HG02885 (cell line): ENCODE data around the gene ANKS1B.
"Not testable (repeated sequence)": the region's sequence is repeated elsewhere in the genome, so short reads cannot be mapped to it uniquely, and the experiment has no call there.

Experiments
- ATAC-seq: cut with Tn5 transposase; IDR thresholded peaks from one replicate; pipeline ENCODE4 v1.9.1; 2021; ENCODE audit warnings: mild to moderate bottlenecking; ENCODE audit not compliant: unreplicated experiment, poor library complexity

Gene ANKS1B

DNA sequence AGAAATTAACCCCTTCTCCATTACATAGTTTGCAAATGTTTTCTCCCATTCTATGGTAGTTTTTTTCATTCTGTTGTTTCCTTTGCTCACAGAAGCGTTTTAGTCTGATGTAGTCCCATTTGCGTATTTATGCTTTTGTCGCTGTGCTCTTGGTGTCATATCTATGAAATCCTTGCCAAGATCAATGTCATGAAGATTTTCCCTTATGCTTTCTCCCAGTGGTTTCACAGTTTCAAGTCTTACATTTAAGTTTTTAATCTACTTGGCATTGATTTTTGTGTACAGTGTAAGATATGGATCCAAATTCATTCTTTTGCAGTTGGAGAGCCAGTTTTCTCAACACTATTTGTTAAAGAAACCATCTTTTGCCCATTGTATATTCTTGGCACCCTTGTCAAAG, 982.0 kb downstream of the ANKS1B start:
- ATAC-seq, result no peak

DNA sequence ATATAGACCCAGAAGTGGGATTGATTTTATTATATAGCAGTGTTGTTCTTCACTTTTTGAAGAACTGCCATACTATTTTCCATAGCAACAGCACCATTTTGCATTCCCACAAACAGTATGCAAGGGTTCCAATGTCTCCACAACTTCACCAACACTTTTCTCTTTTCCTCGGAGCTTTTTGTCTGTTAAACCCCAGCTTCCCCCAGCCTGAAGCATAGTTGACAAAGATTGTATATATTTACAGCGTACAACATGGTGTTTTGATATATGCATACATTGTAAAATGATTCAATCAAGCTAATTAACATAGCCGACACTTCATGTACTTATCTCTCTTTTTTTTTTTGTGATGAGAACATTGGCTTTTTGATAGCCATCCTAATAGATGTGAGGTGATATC, 982.6 kb downstream of the ANKS1B start:
- no peak for ATAC-seq

DNA sequence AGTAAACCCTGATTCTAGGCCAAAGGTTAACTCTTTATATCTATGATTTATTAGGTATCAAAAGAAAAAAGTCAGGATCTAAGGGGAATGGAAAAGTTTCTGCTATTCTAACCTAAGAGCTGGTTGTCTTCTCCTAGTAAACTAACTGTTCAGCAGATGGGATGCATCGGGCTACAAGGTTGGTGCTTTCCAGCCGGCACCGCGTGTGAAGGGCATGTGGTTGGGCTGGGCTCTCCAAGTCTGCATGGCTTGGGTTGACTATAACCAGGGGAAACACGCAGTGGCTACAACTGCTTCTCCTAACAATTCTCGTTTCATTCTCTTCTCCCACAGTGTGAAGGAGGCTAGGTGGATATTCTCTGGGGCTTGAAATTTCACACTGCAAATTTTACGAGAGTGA, 985.2 kb downstream of the ANKS1B start:
- ATAC-seq, result no peak

DNA sequence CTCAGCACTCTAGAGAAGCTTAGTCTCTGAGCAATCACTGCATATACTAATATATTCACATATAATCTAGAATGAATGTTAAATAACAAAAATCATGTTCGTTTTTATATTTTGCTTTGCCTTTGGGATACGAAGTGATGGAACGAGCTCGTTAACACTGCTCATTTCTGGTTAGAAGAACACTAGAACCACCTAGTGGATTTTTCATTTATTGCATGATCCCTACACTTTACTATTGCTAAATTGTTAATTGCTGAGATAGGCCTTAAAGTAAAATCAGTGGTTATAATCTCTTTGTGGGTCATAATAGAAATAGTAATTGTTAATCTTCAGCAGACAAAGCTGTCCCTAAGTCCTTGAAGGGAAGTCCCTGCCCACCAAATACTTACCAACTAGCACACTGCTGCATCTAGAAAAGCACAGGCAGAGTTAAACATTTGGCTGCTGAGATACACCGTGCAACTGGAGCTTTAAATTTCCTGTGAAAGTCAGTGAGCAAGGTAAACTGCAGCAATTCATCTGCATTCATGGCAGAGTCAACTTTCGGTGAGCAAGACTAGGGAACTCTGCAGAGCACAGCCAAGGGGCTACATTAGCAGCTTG, 985.9 kb downstream of the ANKS1B start:
- ATAC-seq, result peak; percentile 93

DNA sequence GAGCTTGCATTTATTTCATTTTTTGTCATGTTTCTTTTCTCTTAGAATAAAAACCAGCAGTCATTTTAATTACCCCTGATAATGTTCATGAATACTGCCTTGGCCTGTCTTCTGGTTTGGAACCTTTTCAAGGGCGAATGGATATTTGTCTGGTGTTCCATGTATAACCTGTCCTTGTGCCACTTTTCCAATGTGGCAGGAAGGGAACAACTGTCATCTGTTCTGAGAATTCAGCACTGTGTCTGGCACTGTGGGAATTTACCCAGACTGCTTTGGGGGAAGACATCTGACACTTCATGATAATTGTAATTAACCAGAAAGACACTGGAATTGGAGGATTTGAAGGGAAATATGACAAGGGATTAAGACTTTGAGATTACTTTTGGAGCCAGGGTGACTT, 986.8 kb downstream of the ANKS1B start:
- ATAC-seq, result no peak

DNA sequence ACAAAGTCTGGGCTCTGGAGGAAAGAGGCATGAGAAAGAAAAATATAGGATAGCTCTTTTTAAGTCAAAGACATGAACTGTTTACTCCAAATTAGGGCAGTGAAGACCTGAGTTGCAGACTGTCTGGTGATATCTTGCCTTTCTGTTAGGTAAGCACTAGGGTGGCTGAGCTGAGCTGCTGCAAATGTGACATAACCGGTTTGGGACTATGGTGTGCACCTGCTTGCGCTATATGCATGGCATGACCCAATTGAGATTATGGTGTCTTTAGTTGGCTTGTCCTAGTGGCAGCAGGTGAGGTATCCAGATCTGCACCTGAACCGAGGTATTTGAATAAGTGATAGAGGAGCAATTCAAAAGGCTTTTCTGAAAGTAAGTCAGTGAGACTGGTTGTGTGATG, 994.1 kb downstream of the ANKS1B start:
- no peak for ATAC-seq

DNA sequence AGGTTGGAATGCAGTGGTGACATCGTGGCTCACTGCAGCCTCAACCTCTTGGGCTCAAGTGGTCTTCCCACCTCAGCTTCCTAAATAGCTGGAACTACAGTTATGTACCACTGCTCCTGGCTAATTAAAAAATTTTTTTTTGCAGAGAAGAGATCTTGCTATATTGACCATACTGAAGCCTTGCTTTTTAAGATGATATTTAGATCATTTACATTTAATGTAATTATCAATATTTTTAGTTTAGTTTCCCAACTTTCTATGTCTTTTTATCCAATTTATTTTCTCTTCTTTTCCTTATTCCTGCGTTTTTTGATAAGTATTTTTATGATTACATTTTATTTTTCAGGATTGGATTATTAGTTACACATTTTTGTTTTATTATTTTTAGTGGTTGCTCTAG, 999.6 kb downstream of the ANKS1B start:
- no peak for ATAC-seq

DNA sequence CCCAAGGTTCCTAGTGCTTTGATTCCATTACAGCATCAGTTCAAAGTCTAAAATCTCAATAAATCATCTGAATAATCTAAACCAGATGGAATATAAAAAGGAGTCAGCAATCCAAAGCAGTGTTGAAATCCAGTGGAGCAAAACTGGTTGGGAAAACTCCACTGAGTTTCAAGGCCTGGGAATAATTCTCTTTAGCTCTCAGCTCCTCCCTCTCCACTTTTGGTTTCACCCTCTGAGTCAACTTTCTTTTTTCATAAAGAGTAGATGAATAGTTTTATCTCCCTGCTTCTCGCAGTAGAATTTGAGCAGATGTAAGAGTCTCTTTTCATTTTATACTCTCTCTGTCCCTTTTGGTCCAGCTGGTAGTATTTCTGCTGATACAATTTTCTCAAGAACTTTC, 1001.1 kb downstream of the ANKS1B start:
- no peak for ATAC-seq

DNA sequence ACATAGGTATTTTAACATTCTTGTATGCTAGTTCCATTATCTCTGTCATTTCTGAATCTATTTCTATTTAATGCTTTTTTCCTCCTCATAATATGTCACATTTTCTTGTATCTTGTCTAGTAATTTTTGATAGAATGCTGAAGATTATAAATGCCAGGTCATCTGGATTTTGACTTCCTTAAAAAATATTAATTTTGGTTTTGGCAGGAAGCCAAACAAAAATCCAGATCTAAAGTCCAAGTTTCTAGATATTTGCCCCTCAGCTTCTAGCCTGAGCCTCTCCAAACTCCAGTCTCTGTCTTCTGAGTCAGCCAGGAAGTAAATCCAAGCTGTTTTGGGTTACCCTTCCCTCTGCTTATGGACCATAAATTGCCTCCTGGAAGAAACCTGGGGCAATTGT, 1004.2 kb downstream of the ANKS1B start:
- no peak for ATAC-seq

DNA sequence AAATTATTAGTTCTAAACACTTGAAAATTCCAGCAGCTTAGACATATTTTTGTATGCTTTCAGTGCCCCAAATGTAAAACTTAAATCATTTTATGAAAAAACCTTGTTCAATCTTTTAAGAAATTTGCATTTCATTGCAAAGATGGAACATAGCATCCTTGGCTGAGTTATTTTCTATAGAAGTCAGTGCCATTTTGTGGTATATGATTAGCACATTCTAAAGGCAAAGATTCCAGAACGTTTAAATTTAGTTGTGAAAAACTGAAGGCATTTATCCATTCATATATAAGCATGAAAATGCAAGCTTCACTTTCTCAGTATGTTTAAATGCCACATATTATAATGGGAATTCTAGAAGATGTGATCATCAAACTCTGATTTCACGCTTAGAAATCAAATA, 1007.5 kb downstream of the ANKS1B start:
- ATAC-seq, result no peak

DNA sequence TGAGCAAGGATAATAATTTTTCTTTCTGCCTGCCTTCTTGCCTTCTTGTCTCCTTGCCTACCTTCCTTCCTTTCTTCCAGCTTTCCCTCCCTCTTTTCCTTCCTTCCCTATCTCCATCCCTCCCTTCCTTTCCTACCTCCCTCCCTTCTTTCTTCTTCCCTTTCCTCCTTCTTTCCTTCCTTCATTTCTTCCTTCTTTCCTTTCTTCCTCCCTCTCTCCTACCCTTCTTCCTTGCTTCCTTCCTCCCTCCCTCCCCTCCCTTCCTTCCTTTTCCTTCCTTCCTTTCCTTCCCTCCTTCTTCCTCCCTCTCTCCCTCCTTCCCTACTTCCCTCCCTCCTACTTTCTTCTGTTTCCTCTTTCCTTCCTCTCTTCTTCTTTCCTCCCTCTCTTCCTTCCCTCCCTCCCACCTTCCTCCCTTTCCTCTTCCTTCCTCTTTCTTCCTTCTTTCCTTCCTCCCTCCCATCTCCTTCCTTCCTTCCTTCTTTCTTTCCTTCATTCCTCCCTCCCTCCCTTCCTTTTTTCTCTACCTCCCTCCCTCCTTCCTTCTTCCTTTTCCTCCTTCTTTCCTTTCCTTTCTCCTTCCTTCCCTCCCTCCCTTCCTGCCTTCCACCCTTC, 1009.9 kb downstream of the ANKS1B start:
- ATAC-seq, result no peak

DNA sequence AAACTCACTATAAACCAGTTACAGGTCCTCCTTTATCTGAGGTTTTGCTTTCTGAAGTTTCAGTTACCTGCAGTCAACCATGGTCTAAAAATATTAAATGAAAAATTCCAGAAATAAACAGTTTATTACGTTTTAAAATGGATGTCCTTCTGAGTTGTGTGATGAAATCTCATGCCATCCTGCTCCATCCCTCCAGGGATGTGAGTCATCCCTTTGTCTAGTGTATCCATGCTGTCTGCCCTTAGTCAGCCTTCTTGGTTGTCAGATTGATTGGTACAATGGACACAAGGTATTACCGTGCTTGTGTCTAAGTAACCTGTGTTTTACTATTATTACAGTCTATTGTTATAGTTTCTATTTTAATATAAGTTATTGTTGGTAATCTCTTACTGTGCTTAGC, 1011.3 kb downstream of the ANKS1B start:
- no peak for ATAC-seq

DNA sequence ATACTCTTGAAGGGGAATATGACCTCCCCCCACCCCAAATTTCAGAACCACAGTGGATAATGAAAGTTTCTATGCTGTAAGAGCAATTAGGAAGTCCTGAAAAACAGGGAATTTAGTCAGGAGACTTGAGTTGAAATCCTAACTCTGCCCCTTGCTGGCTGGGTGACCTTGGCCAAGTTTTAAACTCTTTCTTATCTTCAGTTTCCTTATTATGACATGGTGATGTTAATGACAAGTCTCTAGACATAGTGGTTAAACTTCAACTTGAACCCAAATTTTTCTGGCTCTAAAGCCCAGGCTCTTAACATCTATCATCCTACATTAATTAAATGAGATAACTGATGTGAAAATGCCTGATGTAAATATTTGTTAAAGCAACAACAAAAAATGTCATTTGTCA, 1013.8 kb downstream of the ANKS1B start:
- ATAC-seq, result no peak

DNA sequence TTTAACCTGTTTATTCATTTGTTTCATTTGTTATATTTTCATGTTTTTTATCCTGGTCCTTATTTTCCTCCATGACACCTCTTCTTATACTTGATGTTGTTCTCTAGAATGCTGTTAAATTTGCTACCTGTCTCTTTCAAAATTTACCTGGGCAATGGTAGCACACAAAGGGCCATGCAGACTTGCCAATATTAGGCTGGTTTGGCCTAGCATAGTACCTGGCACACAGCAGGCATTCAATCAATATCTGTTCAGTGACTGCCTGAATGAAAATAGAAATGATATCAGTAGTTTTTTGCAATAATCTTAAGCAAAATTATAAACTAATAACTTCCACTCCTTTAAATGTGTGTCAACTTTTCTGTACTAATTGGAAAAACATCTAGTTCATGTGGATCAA, 1014.5 kb downstream of the ANKS1B start:
- no peak for ATAC-seq

DNA sequence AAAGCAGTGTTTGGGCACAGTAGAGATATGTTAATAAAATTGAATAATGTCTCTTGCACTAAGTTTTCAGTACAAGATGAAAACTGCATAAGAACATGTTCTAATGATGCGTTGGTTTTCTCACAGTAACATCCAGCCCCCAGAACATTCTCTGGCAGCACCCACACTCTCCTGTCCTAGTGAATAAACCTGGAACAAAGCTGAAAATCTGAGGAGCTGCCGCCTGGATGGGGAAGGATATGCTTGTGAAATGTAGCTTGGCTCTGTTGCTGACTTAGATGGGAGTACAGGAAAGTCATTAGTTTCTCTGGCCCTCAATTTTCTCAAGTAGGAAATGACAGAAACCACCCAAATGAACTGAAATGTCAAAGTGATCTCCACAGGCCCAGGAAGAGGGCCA, 1015.8 kb downstream of the ANKS1B start:
- ATAC-seq, result no peak

DNA sequence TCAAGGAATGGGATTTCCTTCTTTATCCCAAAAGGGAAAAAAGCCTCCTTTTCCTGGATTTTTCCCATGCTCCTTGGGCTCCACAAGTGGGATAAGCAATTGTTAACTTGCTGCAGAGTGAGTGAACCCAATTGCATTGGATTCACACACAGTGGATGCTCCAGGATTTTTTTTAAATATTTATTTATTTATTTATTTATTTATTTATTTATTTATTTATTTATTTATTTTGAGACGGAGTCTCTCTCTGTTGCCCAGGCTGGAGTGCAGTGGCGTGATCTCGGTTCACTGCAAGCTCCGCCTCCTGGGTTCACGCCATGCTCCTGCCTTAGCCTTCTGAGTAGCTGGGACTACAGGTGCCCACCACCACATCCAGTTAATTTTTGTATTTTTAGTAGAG, 1027.6 kb downstream of the ANKS1B start:
- not testable (repeated sequence) for ATAC-seq

DNA sequence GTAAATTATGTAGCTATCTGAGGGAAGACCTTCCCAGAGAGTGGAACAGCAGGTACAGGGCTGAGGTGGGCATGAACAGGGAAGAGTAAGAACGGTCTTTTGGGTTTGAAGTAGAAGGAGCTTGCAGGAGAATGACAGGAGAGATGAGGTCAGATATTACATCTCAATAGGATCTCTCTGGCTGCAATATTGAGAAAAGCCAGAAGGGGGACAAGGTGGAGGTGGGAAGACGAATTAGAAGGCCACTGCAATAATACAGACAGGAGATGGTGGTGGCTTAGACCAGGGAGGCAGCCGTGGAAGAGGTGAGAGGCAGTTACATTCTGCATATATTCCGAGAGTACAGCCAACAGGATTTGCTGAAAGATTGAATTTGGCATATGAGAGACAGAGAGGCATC, 1029.5 kb downstream of the ANKS1B start:
- peak; percentile 93 for ATAC-seq

DNA sequence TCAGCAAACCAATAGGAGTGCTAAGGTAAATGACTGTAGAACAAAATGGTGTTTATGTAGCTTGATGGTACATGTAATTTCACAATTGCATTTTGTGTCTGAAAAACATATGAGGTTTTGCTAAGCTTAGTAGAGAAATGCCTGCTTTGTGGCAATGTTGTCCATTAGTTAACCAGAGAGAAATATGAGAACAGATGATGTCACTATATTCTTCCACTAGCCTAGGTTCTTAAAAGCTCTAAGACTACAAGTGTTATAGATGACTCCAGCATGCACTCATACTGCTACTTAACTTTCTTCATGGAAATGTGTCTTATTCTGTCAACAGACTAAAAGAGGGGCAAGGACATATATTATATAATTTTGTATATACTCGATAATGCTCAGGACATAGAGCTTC, 1030.2 kb downstream of the ANKS1B start:
- ATAC-seq, result no peak

DNA sequence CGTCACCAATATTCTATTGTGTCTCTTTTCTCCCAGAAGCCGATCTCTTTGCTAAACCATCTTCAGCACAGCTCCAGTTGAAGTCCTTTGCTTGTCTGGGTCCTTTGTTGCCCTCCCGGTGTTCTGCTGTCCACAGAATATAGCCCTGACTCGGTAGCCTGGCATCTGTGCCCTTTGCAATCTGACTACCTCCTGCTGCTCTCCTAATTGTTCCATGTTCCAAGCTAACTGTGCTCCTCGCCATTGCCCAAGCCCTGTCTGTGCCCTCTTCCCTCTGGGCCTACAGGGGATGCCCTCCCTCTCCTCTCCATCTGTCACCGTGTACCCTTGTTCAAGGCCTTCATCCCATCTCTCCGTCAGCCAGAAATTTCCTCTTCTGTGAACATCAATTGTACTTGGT, 1033.3 kb downstream of the ANKS1B start:
- no peak for ATAC-seq

DNA sequence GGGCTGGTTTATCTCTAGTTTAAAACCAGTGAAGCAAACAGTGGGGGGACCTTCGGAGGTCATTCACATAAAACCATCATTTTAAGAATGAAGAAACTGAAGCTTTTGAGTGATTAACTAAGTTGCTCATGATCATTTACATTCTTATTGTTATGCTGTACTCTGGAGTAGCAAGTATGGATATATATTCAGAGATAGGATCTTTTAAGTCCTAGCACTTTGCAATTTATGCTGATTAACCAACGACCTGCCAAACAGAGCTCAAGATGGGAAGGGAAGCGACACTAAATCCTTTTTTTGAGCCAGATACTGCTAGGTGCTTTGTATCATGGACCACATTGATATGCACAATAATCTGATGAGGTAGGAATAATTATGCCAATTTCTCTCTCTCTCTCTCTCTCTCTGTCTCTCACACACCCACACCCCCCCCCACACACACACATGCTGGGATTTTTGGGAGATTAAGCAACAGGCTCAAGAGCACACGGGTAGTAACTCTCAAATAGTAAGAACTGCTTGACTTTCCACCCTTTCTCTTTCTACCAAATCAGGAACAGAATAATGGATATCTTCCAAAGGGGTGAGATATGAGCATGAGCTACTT, 1036.3 kb downstream of the ANKS1B start:
- ATAC-seq, result no peak

DNA sequence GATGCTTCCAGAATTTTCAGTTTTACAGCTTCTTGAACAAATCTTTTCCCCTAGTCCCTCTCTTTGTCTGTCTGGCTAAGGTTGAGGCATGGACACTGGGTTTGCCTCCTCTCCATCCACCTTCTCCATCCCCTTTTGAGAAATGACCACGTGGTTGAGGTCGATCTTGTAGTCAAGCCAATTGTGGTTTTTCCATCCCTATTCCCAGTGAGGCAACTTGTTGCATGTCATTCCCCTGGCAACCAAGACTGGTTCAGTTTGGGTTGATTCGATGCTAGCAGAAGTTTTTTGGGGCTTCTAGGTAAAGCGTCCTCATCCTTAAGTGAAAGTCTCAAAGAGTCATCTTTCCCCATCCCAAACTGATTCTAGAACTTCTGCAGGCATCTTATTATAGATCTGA, 1038.9 kb downstream of the ANKS1B start:
- no peak for ATAC-seq

DNA sequence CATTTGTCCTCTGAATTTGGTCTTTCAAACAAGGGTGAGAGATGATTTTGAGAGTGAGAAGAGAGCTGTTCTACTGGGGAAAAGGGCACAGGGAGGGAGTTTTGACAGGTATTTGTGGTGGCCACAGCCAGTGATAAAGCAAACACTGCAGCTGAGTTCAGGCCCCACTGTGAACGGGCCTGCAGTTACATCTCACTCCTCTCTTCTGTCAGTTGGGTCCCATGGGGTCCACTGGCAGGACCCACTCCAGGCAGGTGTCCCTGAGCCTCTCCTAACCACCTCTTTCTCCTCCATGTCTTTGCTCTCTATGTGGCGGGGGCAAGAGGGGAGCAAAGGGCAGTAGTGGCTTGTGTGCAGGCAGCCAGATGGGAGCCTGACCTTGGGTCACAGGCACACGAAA, 1044.8 kb downstream of the ANKS1B start:
- ATAC-seq, result no peak
